NCI-H526 treated with DMSO at 0.1 percent for 48 hours (cell line): ENCODE data around the gene NANOS2.
A peak's percentile ranks its signal among the peaks of the same experiment; 100 is the strongest.

Source experiments
- DNase-seq: peaks from one replicate; lab custom pipeline; 2025; lab: John Stamatoyannopoulos, UW

Gene NANOS2

GRCh38 chr19:45895519-45895972 is 19.0 kb downstream of the NANOS2 start:
- DNase-seq, result no peak

GRCh38 chr19:45890877-45891276 is 23.7 kb downstream of the NANOS2 start:
- DNase-seq, result no peak

GRCh38 chr19:45889210-45889885 is 25.2 kb downstream of the NANOS2 start:
- DNase-seq, result no peak

GRCh38 chr19:45887200-45887710 is 27.3 kb downstream of the NANOS2 start:
- no peak for DNase-seq

GRCh38 chr19:45886427-45887199 is 28.0 kb downstream of the NANOS2 start:
- peak; percentile 71 for DNase-seq

GRCh38 chr19:45885556-45886426 is 28.8 kb downstream of the NANOS2 start, which contains the start of gene IRF2BP1:
TSS of gene IRF2BP1 (minus strand) at chr19:45886141. CDS start at chr19:45885774, 367 bp downstream.
- DNase-seq, result peak; percentile 81

- DNase-seq, result no peak
These were observed 29.7 kb downstream of the NANOS2 start for GRCh38 chr19:45884682-45885555.

- DNase-seq, result no peak
These were observed 30.5 kb downstream of the NANOS2 start for GRCh38 chr19:45883881-45884681.

GRCh38 chr19:45883586-45883880 is 31.0 kb downstream of the NANOS2 start:
- no peak for DNase-seq

- peak; percentile 65 for DNase-seq
These were observed 31.7 kb downstream of the NANOS2 start for GRCh38 chr19:45882652-45883585.

GRCh38 chr19:45881909-45882528 is 32.6 kb downstream of the NANOS2 start:
- DNase-seq, result peak; percentile 28

GRCh38 chr19:45881082-45881908 is 33.3 kb downstream of the NANOS2 start:
- DNase-seq, result no peak

GRCh38 chr19:45879971-45880370 is 34.6 kb downstream of the NANOS2 start:
- no peak for DNase-seq

GRCh38 chr19:45879055-45879454 is 35.5 kb downstream of the NANOS2 start:
- DNase-seq, result no peak

GRCh38 chr19:45878043-45878794 is 36.4 kb downstream of the NANOS2 start:
- no peak for DNase-seq

GRCh38 chr19:45876411-45877197 is 38.0 kb downstream of the NANOS2 start:
- no peak for DNase-seq

GRCh38 chr19:45876161-45876410 is 38.5 kb downstream of the NANOS2 start:
- no peak for DNase-seq
